H1 (cell line): ENCODE data around the gene KRTAP15-1. TPM values are rescaled to one million over a fixed set of nuclear protein-coding genes. Genes with fewer than 3 reads are reported as not detected.

ENCODE experiments used
- GTF2F1 ChIP-seq: IDR thresholded peaks from 2 replicates; pipeline ENCODE4 v1.6.1; 2012; ENCODE audit warnings: low read depth, low read length, improper control_type of control experiment, borderline replicate concordance
- RFX5 ChIP-seq: IDR thresholded peaks from 2 replicates; pipeline ENCODE4 v1.6.1; 2011; ENCODE audit warnings: low read depth, low read length, improper control_type of control experiment, borderline replicate concordance
- polyA plus RNA-seq, 7 experiments: library from polyadenylated mRNA; depleted of rRNA in 3 of 7; stranded (reverse) in 5 of 7; unstranded in 2 of 7; fragments of >200 nt in 5 of 7; fragments of 200-250 nt in 2 of 7; gene quantifications; 1 replicate in 5 of 7; 2 replicates in 1 of 7; 4 replicates in 1 of 7; pipeline versions ENCODE4 v1.2.1 to v1.2.3, GENCODE V29; 2011 to 2013; ENCODE audit warnings: missing spikeins in 2 of 7, mixed read lengths in 2 of 7
- total RNA-seq: library from RNA; stranded (reverse); fragmentation: NEBNext Ultra II Directional; extraction: Animal tissue kit (Norgen Biotek cat#: 25700); gene quantifications from 2 replicates; pipeline ENCODE4 v1.2.1, GENCODE V29; 2021

The KRTAP15-1 gene
- total and polyA plus RNA-seq, 2 of the 8 experiments (the other 6 are each of a cell fraction or from before 2014, with no cell fraction given): not detected

- TF ChIP-seq RFX5 (no peak), GTF2F1 (no peak)
Observed at GRCh38 chr21:30437010-30437565, 3.0 kb upstream of the KRTAP15-1 start (continued).
